MM.1S (cell line): ENCODE measurements around the gene GJD2.

Experiments
- DNase-seq: peaks from one replicate; pipeline ENCODE4 v3.0.0-alpha.2; 2015
- H2AFZ ChIP-seq: fragments of 300-600 bp; sonication (generic); 2 replicates; pipeline ENCODE4 v1.6.0; 2016; ENCODE audit warnings: antibody characterized with exemption, low read length
- H3F3A ChIP-seq: fragments of 300-600 bp; sonication (generic); 2 replicates; pipeline ENCODE4 v1.6.1; 2016; ENCODE audit warnings: mild to moderate bottlenecking, antibody characterized with exemption, low read length, moderate library complexity, mixed read lengths; ENCODE audit not compliant: insufficient read depth
- H3K27ac ChIP-seq: fragments of 300-600 bp; sonication (generic); 2 replicates; pipeline ENCODE4 v1.5.1; 2016; ENCODE audit warnings: mild to moderate bottlenecking, low read length
- H3K27me3 ChIP-seq: fragments of 300-600 bp; sonication (generic); replicated peaks from 2 replicates; pipeline ENCODE4 v1.6.0; 2016; ENCODE audit warnings: low read length; ENCODE audit not compliant: insufficient read depth
- H3K36me3 ChIP-seq: fragments of 300-600 bp; sonication (generic); replicated peaks from 2 replicates; pipeline ENCODE4 v1.6.1; 2016; ENCODE audit warnings: mild to moderate bottlenecking, low read length, mixed read lengths; ENCODE audit not compliant: insufficient read depth
- H3K4me1 ChIP-seq: fragments of 300-600 bp; sonication (generic); 2 replicates; pipeline ENCODE4 v1.6.1; 2016; ENCODE audit warnings: low read length, mixed read lengths
- H3K4me2 ChIP-seq: fragments of 300-600 bp; sonication (generic); 2 replicates; pipeline ENCODE4 v1.6.0; 2016; ENCODE audit warnings: low read depth, low read length
- H3K4me3 ChIP-seq: fragments of 300-600 bp; sonication (generic); 2 replicates; pipeline ENCODE4 v1.5.1; 2016; ENCODE audit warnings: low read length, mixed read lengths
- H3K79me2 ChIP-seq: fragments of 300-600 bp; sonication (generic); 2 replicates; pipeline ENCODE4 v1.6.1; 2016; ENCODE audit warnings: mixed run types, low read length, mixed read lengths
- H3K9ac ChIP-seq: fragments of 300-600 bp; sonication (generic); 2 replicates; pipeline ENCODE4 v1.6.1; 2016; ENCODE audit warnings: low read length, mixed read lengths
- H3K9me2 ChIP-seq: fragments of 300-600 bp; sonication (generic); replicated peaks from 2 replicates; pipeline ENCODE4 v1.6.1; 2016; ENCODE audit warnings: mild to moderate bottlenecking, low read length, mixed read lengths; ENCODE audit not compliant: insufficient read depth
- H3K9me3 ChIP-seq: fragments of 300-600 bp; sonication (generic); replicated peaks from 2 replicates; pipeline ENCODE4 v1.6.1; 2016; ENCODE audit warnings: mild to moderate bottlenecking, low read length, mixed read lengths; ENCODE audit not compliant: insufficient read depth
- H4K20me1 ChIP-seq: fragments of 300-600 bp; sonication (generic); 2 replicates; pipeline ENCODE4 v1.6.1; 2016; ENCODE audit warnings: mild to moderate bottlenecking, low read length, moderate library complexity, mixed read lengths; ENCODE audit not compliant: insufficient read depth
- EZH2 ChIP-seq: fragments of 300-600 bp; sonication (generic); optimal IDR thresholded peaks from 2 replicates; pipeline ENCODE3; 2017; ENCODE audit warnings: low read depth, mild to moderate bottlenecking, antibody characterized with exemption, low read length, mixed read lengths
- EZH2phosphoT487 ChIP-seq: fragments of 300-600 bp; sonication (generic); IDR thresholded peaks from 2 replicates; pipeline ENCODE4 v1.6.1; 2018; ENCODE audit warnings: antibody characterized with exemption, low read length
- TF ChIP-seq, protein P1 (sequence below): fragments of 300-600 bp; sonication (generic); IDR thresholded peaks from 2 replicates; pipeline ENCODE4 v1.5.1; 2016; ENCODE audit warnings: antibody characterized with exemption, low read length, mixed read lengths

GJD2 gene

DNA sequence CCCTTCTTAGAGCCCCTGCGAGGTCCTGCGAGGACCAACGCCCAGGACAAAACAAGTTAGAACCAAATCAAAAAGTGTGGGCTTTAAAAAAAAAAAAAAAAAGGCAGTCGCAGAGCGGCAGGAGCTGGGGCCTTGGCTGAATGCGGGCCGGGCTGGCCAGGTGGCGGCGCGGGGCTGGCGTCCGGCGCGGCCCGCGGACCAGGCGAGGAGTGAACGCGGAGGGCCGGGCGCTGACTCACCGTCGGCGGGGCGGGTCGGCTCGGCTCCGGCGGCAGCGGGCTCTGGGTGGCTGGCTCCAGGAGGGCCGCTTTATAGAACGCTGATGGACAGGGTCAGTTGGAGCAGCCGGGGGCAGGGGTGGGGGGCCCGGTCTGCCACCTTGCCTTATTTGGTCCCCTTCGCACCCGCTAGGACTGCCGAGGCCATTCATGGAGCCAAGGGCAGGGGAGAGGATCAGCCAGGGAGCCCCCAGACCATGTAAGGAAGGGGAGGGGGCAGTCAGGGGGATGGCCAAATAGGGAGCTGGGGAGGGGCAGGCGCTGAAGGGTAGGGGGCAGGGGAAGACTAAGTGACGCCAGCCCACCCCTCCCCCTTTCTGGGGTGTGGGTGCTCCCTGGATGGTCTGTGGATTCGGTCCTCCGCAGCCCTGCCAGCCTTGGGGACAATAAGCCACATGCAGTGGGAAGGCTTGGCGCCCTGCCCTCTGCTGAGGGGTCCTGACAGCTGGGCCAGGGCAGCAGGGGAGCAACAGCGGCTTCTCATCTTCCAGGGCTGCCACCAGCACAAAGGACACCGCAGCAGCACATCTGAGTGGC lies 40.7 kb upstream of the GJD2 start, which contains the start of gene ACTC1:
Gene ACTC1 (minus strand): TSS at position 283 of the 815 bp plus-strand sequence. CDS start 741 bp downstream, outside the sequence.
- Histone ChIP-seq H3K4me2 (no peak within 1 kb of the TSS), H3F3A (no peaks in the 10 kb centered on the region), H3K9me3 (no peaks in the 10 kb centered on the region), H3K4me3 (no peak within 1 kb of the TSS), H3K9ac (no peak within 1 kb of the TSS), H3K27me3 (no peaks in the 10 kb centered on the region), H3K9me2 (no peaks in the 10 kb centered on the region), H3K27ac (no peak within 1 kb of the TSS), H3K79me2 (no peaks in the 10 kb centered on the region), H3K36me3 (no peaks in the 10 kb centered on the region), H4K20me1 (no peaks in the 10 kb centered on the region), H2AFZ (no peak within 1 kb of the TSS), H3K4me1 (no peaks in the 10 kb centered on the region)
- TF ChIP-seq, protein P1, sequence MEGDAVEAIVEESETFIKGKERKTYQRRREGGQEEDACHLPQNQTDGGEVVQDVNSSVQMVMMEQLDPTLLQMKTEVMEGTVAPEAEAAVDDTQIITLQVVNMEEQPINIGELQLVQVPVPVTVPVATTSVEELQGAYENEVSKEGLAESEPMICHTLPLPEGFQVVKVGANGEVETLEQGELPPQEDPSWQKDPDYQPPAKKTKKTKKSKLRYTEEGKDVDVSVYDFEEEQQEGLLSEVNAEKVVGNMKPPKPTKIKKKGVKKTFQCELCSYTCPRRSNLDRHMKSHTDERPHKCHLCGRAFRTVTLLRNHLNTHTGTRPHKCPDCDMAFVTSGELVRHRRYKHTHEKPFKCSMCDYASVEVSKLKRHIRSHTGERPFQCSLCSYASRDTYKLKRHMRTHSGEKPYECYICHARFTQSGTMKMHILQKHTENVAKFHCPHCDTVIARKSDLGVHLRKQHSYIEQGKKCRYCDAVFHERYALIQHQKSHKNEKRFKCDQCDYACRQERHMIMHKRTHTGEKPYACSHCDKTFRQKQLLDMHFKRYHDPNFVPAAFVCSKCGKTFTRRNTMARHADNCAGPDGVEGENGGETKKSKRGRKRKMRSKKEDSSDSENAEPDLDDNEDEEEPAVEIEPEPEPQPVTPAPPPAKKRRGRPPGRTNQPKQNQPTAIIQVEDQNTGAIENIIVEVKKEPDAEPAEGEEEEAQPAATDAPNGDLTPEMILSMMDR = no peak
- TF ChIP-seq EZH2phosphoT487 (no peak), EZH2 (no peak)
- DNase-seq = no peak

DNA sequence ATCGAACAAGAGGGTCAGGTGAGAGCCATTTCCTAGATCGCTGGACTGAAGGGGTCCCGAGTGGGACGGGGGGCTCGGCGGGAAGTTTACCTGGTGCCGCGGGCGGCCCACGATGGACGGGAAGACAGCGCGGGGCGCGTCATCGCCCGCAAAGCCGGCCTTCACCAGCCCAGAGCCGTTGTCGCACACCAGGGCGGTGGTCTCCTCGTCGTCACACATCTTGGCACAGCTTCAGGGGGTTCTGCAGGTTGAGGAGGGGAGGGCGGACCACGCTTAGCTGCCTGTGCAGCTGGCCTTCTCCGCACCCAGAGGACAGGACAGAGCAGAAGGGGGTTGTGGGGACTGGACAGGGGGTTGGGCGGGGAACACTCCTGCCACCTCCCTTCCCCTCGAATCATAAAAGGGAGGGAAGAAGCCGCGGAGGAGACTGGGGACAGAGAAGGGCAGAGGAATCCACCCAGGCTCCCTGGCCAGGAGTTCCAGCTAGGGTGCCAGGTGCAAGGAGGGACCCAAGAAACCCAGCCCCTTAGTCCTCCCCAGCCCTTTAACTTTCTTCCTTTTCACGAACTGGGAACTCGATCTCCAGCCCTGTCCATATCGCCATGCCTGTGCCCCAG lies 39.9 kb upstream of the GJD2 start:
- Histone ChIP-seq H3F3A (no peaks in the 10 kb centered on the region), H3K9ac (no peak overlapping the region), H2AFZ (no peak overlapping the region), H3K4me2 (no peak overlapping the region), H3K9me2 (no peaks in the 10 kb centered on the region), H3K4me1 (no peaks in the 10 kb centered on the region), H3K79me2 (no peaks in the 10 kb centered on the region), H3K9me3 (no peaks in the 10 kb centered on the region), H3K4me3 (no peak overlapping the region), H3K27me3 (no peaks in the 10 kb centered on the region), H4K20me1 (no peaks in the 10 kb centered on the region), H3K27ac (no peak overlapping the region), H3K36me3 (no peaks in the 10 kb centered on the region)
- no peak for TF ChIP-seq EZH2phosphoT487
- TF ChIP-seq, protein P1 = no peak
- TF ChIP-seq EZH2 = no peak
- no peak for DNase-seq

DNA sequence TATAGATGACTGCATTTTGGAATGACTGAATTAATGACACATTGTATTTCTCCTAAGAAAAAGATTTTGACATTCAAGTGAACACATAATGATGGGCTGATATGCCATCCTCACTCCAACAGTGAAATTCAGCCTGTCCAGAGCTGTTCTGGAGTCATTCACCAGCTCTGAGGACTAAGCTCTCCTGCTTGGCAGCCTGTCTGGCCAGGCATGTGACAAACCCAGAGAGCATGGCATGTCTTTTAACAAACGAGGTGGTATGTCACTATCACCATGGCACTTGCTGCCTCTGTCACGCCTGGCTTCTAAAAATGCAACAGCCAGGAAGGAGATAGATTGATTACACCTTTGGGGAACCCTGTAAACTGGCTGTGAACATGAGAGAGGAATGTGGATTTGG lies 39.1 kb upstream of the GJD2 start:
- Histone ChIP-seq H2AFZ (no peak overlapping the region), H3K4me2 (no peak overlapping the region), H3K27me3 (no peaks in the 10 kb centered on the region), H3K9me2 (no peaks in the 10 kb centered on the region), H3K79me2 (no peaks in the 10 kb centered on the region), H3K36me3 (no peaks in the 10 kb centered on the region), H3K9me3 (no peaks in the 10 kb centered on the region), H4K20me1 (no peaks in the 10 kb centered on the region), H3K4me1 (no peaks in the 10 kb centered on the region), H3K9ac (no peak overlapping the region), H3K27ac (no peak overlapping the region), H3F3A (no peaks in the 10 kb centered on the region), H3K4me3 (no peak overlapping the region)
- no peak for TF ChIP-seq EZH2
- no peak for TF ChIP-seq EZH2phosphoT487
- TF ChIP-seq, protein P1 = no peak
- DNase-seq = no peak
